GM12891 (cell line): ENCODE measurements around the gene PRRT1B.

ENCODE experiments used
- POLR2A ChIP-seq: IDR thresholded peaks from 2 replicates; pipeline ENCODE4 v1.6.1; 2011; ENCODE audit warnings: low read depth, low read length, control low read depth
- POLR2AphosphoS5 ChIP-seq: IDR thresholded peaks from 2 replicates; pipeline ENCODE4 v1.6.1; 2011; ENCODE audit warnings: low read depth, low read length, control low read depth
- POU2F2 ChIP-seq: IDR thresholded peaks from 2 replicates; pipeline ENCODE4 v1.6.1; 2011; ENCODE audit warnings: low read depth, mild to moderate bottlenecking, control low read depth, low read length, moderate library complexity
- SPI1 ChIP-seq: IDR thresholded peaks from 2 replicates; pipeline ENCODE4 v1.6.1; 2011; ENCODE audit warnings: low read depth, low read length, control low read depth
- TAF1 ChIP-seq: IDR thresholded peaks from 2 replicates; pipeline ENCODE4 v1.6.1; 2011; ENCODE audit warnings: low read depth, low read length, control low read depth

GRCh38 chr9:131597246-131597645 lies 51.9 kb downstream of the PRRT1B start:
- TF ChIP-seq POLR2AphosphoS5 (no peak), POLR2A (no peak), POU2F2 (no peak), SPI1 (no peak), TAF1 (no peak)
